WI38 (cell line): ENCODE data around the gene C8G.

Source experiments
- H3K4me3 ChIP-seq: 2 replicates; pipeline ENCODE4 v1.5.1; 2011; ENCODE audit warnings: low read depth, mild to moderate bottlenecking, control low read depth, low read length
- TF ChIP-seq, protein P1 (sequence below): IDR thresholded peaks from 2 replicates; pipeline ENCODE4 v1.5.1; 2012; ENCODE audit warnings: low read depth, mild to moderate bottlenecking, control low read depth, low read length

Gene C8G

GRCh38 chr9:136901516-136902258 is 43.4 kb upstream of the C8G start:
- H3K4me3 ChIP-seq = no peak overlapping the region
- TF ChIP-seq, protein P1, sequence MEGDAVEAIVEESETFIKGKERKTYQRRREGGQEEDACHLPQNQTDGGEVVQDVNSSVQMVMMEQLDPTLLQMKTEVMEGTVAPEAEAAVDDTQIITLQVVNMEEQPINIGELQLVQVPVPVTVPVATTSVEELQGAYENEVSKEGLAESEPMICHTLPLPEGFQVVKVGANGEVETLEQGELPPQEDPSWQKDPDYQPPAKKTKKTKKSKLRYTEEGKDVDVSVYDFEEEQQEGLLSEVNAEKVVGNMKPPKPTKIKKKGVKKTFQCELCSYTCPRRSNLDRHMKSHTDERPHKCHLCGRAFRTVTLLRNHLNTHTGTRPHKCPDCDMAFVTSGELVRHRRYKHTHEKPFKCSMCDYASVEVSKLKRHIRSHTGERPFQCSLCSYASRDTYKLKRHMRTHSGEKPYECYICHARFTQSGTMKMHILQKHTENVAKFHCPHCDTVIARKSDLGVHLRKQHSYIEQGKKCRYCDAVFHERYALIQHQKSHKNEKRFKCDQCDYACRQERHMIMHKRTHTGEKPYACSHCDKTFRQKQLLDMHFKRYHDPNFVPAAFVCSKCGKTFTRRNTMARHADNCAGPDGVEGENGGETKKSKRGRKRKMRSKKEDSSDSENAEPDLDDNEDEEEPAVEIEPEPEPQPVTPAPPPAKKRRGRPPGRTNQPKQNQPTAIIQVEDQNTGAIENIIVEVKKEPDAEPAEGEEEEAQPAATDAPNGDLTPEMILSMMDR = no peak

- TF ChIP-seq, protein P1 = no peak
- no peak overlapping the region for H3K4me3 ChIP-seq
Measured at GRCh38 chr9:136902259-136902821, 42.7 kb upstream of the C8G start.

DNA sequence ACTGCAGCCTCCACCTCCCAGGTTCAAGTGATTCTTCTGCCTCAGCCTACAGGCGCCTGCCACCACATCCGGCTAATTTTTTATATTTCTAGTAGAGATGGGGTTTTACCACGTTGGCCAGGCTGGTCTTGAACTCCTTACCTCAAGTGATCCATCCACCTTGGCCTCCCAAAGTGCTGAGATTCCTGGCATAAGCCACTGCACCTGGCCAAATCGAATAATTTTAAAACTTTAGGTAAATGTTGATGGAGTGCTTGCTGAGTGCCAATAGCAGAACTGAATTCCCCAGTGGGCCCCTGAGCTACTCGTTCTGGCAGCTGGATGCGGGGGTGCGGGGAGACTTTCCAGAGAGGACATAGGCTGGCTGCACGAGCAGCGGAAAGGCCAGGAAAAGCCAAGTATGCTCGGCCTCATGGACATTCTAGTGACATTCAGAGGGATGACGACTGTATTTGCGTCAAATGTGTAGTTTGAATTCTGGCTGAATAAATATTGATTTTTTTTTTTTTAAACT is 41.9 kb upstream of the C8G start:
- TF ChIP-seq, protein P1 = no peak
- no peak overlapping the region for H3K4me3 ChIP-seq

GRCh38 chr9:136906266-136906665 is 38.8 kb upstream of the C8G start:
- no peak overlapping the region for H3K4me3 ChIP-seq
- TF ChIP-seq, protein P1 = no peak

GRCh38 chr9:136907011-136907914 is 37.8 kb upstream of the C8G start:
- no peak overlapping the region for H3K4me3 ChIP-seq
- TF ChIP-seq, protein P1 = no peak

- TF ChIP-seq, protein P1 = no peak
- H3K4me3 ChIP-seq = no peak overlapping the region
Measured at GRCh38 chr9:136910197-136910900, 34.7 kb upstream of the C8G start.
